Ishikawa (cell line): Measurements from ENCODE around the gene TACC2.

ENCODE experiments used
- CEBPB ChIP-seq: IDR thresholded peaks from 2 replicates; pipeline ENCODE4 v1.6.1; 2012
- CREB1 ChIP-seq: IDR thresholded peaks from 2 replicates; pipeline ENCODE4 v1.6.1; 2012; ENCODE audit warnings: low read depth
- EGR1 ChIP-seq: IDR thresholded peaks from 2 replicates; pipeline ENCODE4 v1.6.1; 2012
- EP300 ChIP-seq: IDR thresholded peaks from 2 replicates; pipeline ENCODE4 v1.6.1; 2012; ENCODE audit warnings: borderline replicate concordance
- FOXM1 ChIP-seq: IDR thresholded peaks from 2 replicates; pipeline ENCODE4 v1.6.1; 2012; ENCODE audit warnings: low read depth, borderline replicate concordance
- NFIC ChIP-seq: IDR thresholded peaks from 2 replicates; pipeline ENCODE4 v1.6.1; 2012
- RAD21 ChIP-seq: IDR thresholded peaks from 2 replicates; pipeline ENCODE4 v1.6.1; 2012; ENCODE audit warnings: low read depth
- REST ChIP-seq: IDR thresholded peaks from 2 replicates; pipeline ENCODE4 v1.6.1; 2012; ENCODE audit warnings: low read depth, mild to moderate bottlenecking
- TAF1 ChIP-seq: IDR thresholded peaks from 2 replicates; pipeline ENCODE4 v1.6.1; 2012; ENCODE audit warnings: low read depth, mild to moderate bottlenecking
- TCF12 ChIP-seq: IDR thresholded peaks from 2 replicates; pipeline ENCODE4 v1.6.1; 2012; ENCODE audit warnings: low read depth
- TEAD4 ChIP-seq: IDR thresholded peaks from 2 replicates; pipeline ENCODE4 v1.6.1; 2012
- YY1 ChIP-seq: IDR thresholded peaks from 2 replicates; pipeline ENCODE4 v1.6.1; 2012; ENCODE audit warnings: low read depth
- TF ChIP-seq, protein P1 (sequence below): IDR thresholded peaks from 2 replicates; pipeline ENCODE4 v1.6.1; 2012
- TF ChIP-seq, protein P2 (sequence below): IDR thresholded peaks from 2 replicates; pipeline ENCODE4 v1.6.1; 2012

- TF ChIP-seq, protein P1, sequence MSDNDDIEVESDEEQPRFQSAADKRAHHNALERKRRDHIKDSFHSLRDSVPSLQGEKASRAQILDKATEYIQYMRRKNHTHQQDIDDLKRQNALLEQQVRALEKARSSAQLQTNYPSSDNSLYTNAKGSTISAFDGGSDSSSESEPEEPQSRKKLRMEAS: no peak
- TF ChIP-seq EP300 (no peak), CEBPB (no peak), EGR1 (no peak), YY1 (no peak), TCF12 (no peak), TAF1 (no peak), REST (no peak), CREB1 (no peak), RAD21 (no peak), NFIC (no peak), TEAD4 (no peak), FOXM1 (no peak)
- TF ChIP-seq, protein P2, sequence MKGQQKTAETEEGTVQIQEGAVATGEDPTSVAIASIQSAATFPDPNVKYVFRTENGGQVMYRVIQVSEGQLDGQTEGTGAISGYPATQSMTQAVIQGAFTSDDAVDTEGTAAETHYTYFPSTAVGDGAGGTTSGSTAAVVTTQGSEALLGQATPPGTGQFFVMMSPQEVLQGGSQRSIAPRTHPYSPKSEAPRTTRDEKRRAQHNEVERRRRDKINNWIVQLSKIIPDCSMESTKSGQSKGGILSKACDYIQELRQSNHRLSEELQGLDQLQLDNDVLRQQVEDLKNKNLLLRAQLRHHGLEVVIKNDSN: no peak
These were observed 44.4 kb downstream of the TACC2 start for GRCh38 chr10:122033224-122033926.
